Karpas-422 (cell line): Measurements from ENCODE around the gene LDLRAP1. TPM values are rescaled to one million over a fixed set of nuclear protein-coding genes. Genes with fewer than 3 reads are reported as not detected.

Experiments
- DNase-seq: peaks from one replicate; pipeline ENCODE4 v3.0.0-alpha.2; 2015
- H2AFZ ChIP-seq: fragments of 200-600 bp; sonication (generic); 2 replicates; pipeline ENCODE4 v1.6.1; 2014; ENCODE audit warnings: antibody characterized with exemption, low read length, mixed read lengths
- H3K27ac ChIP-seq: fragments of 200-600 bp; sonication (generic); 2 replicates; pipeline ENCODE4 v1.5.1; 2014; ENCODE audit warnings: mild to moderate bottlenecking, low read length, moderate library complexity
- H3K27me3 ChIP-seq: fragments of 200-600 bp; sonication (generic); 2 replicates; pipeline ENCODE4 v1.6.1; 2014; ENCODE audit warnings: low read length, mixed read lengths
- H3K36me3 ChIP-seq: fragments of 200-600 bp; sonication (generic); 2 replicates; pipeline ENCODE4 v1.6.1; 2014; ENCODE audit warnings: low read length, mixed read lengths; ENCODE audit not compliant: insufficient read depth
- H3K4me1 ChIP-seq: fragments of 200-600 bp; sonication (generic); 2 replicates; pipeline ENCODE4 v1.6.1; 2014; ENCODE audit warnings: mild to moderate bottlenecking, low read length, mixed read lengths
- H3K4me2 ChIP-seq: fragments of 200-600 bp; sonication (generic); 2 replicates; pipeline ENCODE4 v1.6.1; 2014; ENCODE audit warnings: low read length, low read depth, mild to moderate bottlenecking; ENCODE audit not compliant: poor library complexity, severe bottlenecking
- H3K4me3 ChIP-seq: fragments of 200-600 bp; sonication (generic); 2 replicates; pipeline ENCODE4 v1.5.1; 2014; ENCODE audit warnings: mild to moderate bottlenecking, antibody characterized with exemption, low read length, mixed read lengths
- H3K79me2 ChIP-seq: fragments of 200-600 bp; sonication (generic); 2 replicates; pipeline ENCODE4 v1.6.1; 2014; ENCODE audit warnings: mild to moderate bottlenecking, low read length, mixed read lengths
- H3K9ac ChIP-seq: fragments of 200-600 bp; sonication (generic); 2 replicates; pipeline ENCODE4 v1.6.0; 2014; ENCODE audit warnings: low read length
- H3K9me2 ChIP-seq: fragments of 200-600 bp; sonication (generic), shearing (Covaris generic); replicated peaks from 2 replicates; pipeline ENCODE4 v1.6.0; 2014; ENCODE audit warnings: mild to moderate bottlenecking, low read length, moderate library complexity; ENCODE audit not compliant: insufficient read depth
- H3K9me3 ChIP-seq: fragments of 300-700, 200-600 bp; sonication (generic); 2 replicates; pipeline ENCODE4 v1.6.1; 2014; ENCODE audit warnings: low read length, mixed read lengths
- H4K20me1 ChIP-seq: fragments of 200-600 bp; sonication (generic); 2 replicates; pipeline ENCODE4 v1.6.1; 2014; ENCODE audit warnings: mild to moderate bottlenecking, antibody characterized with exemption, low read length, low read depth; ENCODE audit not compliant: insufficient read depth
- total RNA-seq: library from RNA; depleted of rRNA; stranded (reverse); fragments of >200 nt; shearing (Covaris generic); gene quantifications from 2 replicates; pipeline ENCODE4 v1.2.3, GENCODE V29; 2014; ENCODE audit warnings: low replicate concordance; rRNA removed

Gene LDLRAP1
- total RNA-seq, 1 experiment from 2014 or later = not detected

DNA sequence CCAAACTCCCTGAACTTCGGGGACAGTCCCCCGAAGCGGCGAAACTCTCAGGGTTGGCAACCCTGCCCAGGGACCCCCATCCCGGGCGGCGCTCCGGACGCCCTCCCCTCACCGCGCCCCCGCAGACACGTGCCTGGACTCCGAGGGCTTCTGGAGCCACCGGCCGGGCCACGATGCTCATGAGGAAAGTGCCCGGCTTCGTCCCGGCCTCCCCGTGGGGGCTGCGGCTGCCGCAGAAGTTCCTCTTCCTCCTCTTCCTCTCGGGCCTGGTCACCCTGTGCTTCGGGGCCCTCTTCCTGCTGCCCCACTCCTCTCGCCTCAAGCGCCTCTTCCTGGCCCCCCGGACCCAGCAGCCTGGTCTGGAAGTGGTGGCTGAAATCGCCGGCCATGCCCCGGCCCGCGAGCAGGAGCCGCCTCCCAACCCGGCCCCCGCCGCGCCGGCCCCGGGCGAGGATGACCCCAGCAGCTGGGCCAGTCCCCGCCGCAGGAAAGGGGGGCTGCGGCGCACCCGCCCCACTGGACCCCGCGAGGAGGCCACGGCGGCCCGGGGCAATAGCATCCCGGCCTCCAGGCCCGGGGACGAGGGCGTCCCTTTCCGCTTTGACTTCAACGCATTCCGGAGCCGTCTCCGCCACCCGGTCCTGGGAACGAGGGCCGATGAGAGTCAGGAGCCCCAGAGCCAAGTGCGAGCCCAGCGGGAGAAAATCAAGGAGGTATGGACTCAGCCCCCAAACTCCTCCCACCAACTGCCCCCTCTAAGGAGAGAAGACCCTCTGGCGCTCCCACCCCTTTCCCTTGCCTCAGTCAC is 74.4 kb downstream of the LDLRAP1 start:
- H3K4me1 ChIP-seq = peaks cover 18% of the 10 kb centered on the region

DNA sequence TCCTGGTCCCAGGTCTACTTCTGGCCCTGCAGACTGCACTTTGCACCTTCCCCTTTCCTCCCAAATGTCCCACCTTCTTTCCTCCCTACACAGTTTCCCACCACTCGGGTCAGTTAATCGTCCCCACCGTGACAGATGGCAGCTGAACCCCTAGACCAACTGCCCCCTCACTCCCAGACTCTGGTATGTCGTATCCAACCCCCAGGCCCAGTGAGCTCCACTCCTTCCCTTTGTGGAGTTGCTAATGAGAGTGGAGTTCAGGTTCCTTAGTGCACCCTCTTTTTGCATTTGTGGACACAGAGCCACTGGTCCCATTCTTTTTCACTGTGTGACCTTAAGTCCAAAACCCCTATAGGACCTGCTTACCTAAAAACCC is 75.0 kb downstream of the LDLRAP1 start:
- Histone ChIP-seq H4K20me1 (peaks cover 9% of the 10 kb centered on the region), H3K9me2 (no peaks in the 10 kb centered on the region), H3K4me3 (no peak overlapping the region), H3K36me3 (no peaks in the 10 kb centered on the region), H3K9me3 (no peaks in the 10 kb centered on the region), H3K4me1 (peaks cover 18% of the 10 kb centered on the region), H3K27ac (no peak overlapping the region), H3K27me3 (no peaks in the 10 kb centered on the region), H3K4me2 (no peak overlapping the region), H3K79me2 (no peaks in the 10 kb centered on the region), H2AFZ (no peak overlapping the region), H3K9ac (no peak overlapping the region)
- DNase-seq = no peak

More for the DNA sequence above, 74.4 kb downstream of the LDLRAP1 start:
- H3K9ac ChIP-seq = no peak overlapping the region
- no peaks in the 10 kb centered on the region for H3K79me2 ChIP-seq
- no peak overlapping the region for H3K27ac ChIP-seq
- H3K36me3 ChIP-seq = no peaks in the 10 kb centered on the region
- no peak overlapping the region for H3K4me2 ChIP-seq
- no peak overlapping the region for H3K4me3 ChIP-seq
- H3K9me2 ChIP-seq = no peaks in the 10 kb centered on the region
- DNase-seq = no peak
- H4K20me1 ChIP-seq = peaks cover 9% of the 10 kb centered on the region
- H3K27me3 ChIP-seq = no peaks in the 10 kb centered on the region
- H2AFZ ChIP-seq = no peak overlapping the region
- no peaks in the 10 kb centered on the region for H3K9me3 ChIP-seq

Other genes with a start within 250 kb of the LDLRAP1 start
- gene TMEM50A, start 205.3 kb upstream of the LDLRAP1 start, total RNA-seq = 94.0 and 129 TPM in 2 replicates
- gene RHCE, start 122.8 kb upstream of the LDLRAP1 start, total RNA-seq = 3.1 TPM in 2 replicates
- 29.7 and 31.4 TPM in 2 replicates for gene MACO1, start 112.7 kb upstream of the LDLRAP1 start, total RNA-seq
- gene MAN1C1, start 73.2 kb downstream of the LDLRAP1 start, total RNA-seq = not detected in 2 replicates